Trophoblast cell (in vitro differentiated cells and primary cell): Measurements from ENCODE around the gene MPPE1.

Experiments used
- DNase-seq, 2 donors: peaks; one replicate each; pipeline ENCODE4 v3.0.0-alpha.2; 2016
- H2AFZ ChIP-seq: 2 replicates; pipeline ENCODE4 v1.6.1; 2013; ENCODE audit warnings: low read length, moderate library complexity, mild to moderate bottlenecking; ENCODE audit not compliant: insufficient read depth, poor library complexity
- H2AK5ac ChIP-seq: 2 replicates; pipeline ENCODE4 v1.6.1; 2013; ENCODE audit warnings: mild to moderate bottlenecking, low read length
- H2BK120ac ChIP-seq: 2 replicates; pipeline ENCODE4 v1.6.1; 2013; ENCODE audit warnings: low read length, mild to moderate bottlenecking, moderate library complexity; ENCODE audit not compliant: insufficient read depth, poor library complexity
- H2BK12ac ChIP-seq: 2 replicates; pipeline ENCODE4 v1.6.1; 2013; ENCODE audit warnings: mild to moderate bottlenecking, low read length, moderate library complexity
- H2BK5ac ChIP-seq: 2 replicates; pipeline ENCODE4 v1.6.1; 2013; ENCODE audit warnings: low read length, low read depth, moderate library complexity, mild to moderate bottlenecking; ENCODE audit not compliant: poor library complexity
- H3K14ac ChIP-seq: 2 replicates; pipeline ENCODE4 v1.6.1; 2013; ENCODE audit warnings: mild to moderate bottlenecking, low read length
- H3K18ac ChIP-seq: 2 replicates; pipeline ENCODE4 v1.6.1; 2013; ENCODE audit warnings: mild to moderate bottlenecking, low read length
- H3K23ac ChIP-seq: 2 replicates; pipeline ENCODE4 v1.6.1; 2013; ENCODE audit warnings: low read length
- H3K27ac ChIP-seq: 2 replicates; pipeline ENCODE4 v1.5.1; 2013; ENCODE audit warnings: low read depth, mild to moderate bottlenecking, inconsistent platforms, low read length, moderate library complexity
- H3K27me3 ChIP-seq: 2 replicates; pipeline ENCODE4 v1.6.1; 2013; ENCODE audit warnings: inconsistent platforms, mild to moderate bottlenecking, low read length, moderate library complexity; ENCODE audit not compliant: insufficient read depth
- H3K36me3 ChIP-seq, 2 experiments: 1 replicate in 1 of 2; 2 replicates in 1 of 2; pipeline ENCODE4 v1.6.1; 2013; ENCODE audit warnings: low read length in 2 of 2, mild to moderate bottlenecking in 2 of 2, moderate library complexity in 1 of 2; ENCODE audit not compliant: insufficient read depth in 2 of 2, control insufficient read depth in 1 of 2
- H3K4ac ChIP-seq: 2 replicates; pipeline ENCODE4 v1.6.1; 2013; ENCODE audit warnings: low read depth, mild to moderate bottlenecking, low read length, moderate library complexity
- H3K4me1 ChIP-seq, 2 experiments: 1 replicate in 1 of 2; 2 replicates in 1 of 2; pipeline ENCODE4 v1.6.1; 2013; ENCODE audit warnings: low read length in 2 of 2, mild to moderate bottlenecking in 2 of 2, moderate library complexity in 1 of 2; ENCODE audit not compliant: insufficient read depth in 2 of 2, control insufficient read depth in 1 of 2
- H3K4me2 ChIP-seq: 2 replicates; pipeline ENCODE4 v1.6.1; 2013; ENCODE audit warnings: inconsistent platforms, mild to moderate bottlenecking, low read length, moderate library complexity
- H3K4me3 ChIP-seq: 2 replicates; pipeline ENCODE4 v1.5.1; 2013; ENCODE audit warnings: mild to moderate bottlenecking, low read depth, low read length, inconsistent platforms
- H3K79me1 ChIP-seq: one replicate; pipeline ENCODE4 v1.6.1; 2013; ENCODE audit warnings: low read length
- H3K79me2 ChIP-seq: 2 replicates; pipeline ENCODE4 v1.6.1; 2013; ENCODE audit warnings: low read length, mild to moderate bottlenecking; ENCODE audit not compliant: control insufficient read depth, insufficient read depth, poor library complexity
- H3K9ac ChIP-seq: 2 replicates; pipeline ENCODE4 v1.6.1; 2013; ENCODE audit warnings: mild to moderate bottlenecking, low read length
- H3K9me3 ChIP-seq: 2 replicates; pipeline ENCODE4 v1.6.1; 2013; ENCODE audit warnings: low read depth, mild to moderate bottlenecking, control low read depth, inconsistent platforms, low read length; ENCODE audit not compliant: insufficient read depth
- H4K12ac ChIP-seq: 2 replicates; pipeline ENCODE4 v1.6.1; 2013; ENCODE audit warnings: low read depth, mild to moderate bottlenecking, low read length, moderate library complexity
- H4K8ac ChIP-seq: 2 replicates; pipeline ENCODE4 v1.6.1; 2013; ENCODE audit warnings: low read depth, mild to moderate bottlenecking, low read length, moderate library complexity
- H4K91ac ChIP-seq: one replicate; pipeline ENCODE4 v1.6.1; 2013; ENCODE audit warnings: low read depth, mild to moderate bottlenecking, low read length, moderate library complexity
- WGBS: extraction: QIAGEN DNeasy Blood & Tissue Kit; methylation state at CpG from one replicate; pipeline ENCODE4 v1.1.7; 2013; ENCODE audit warnings: missing lambda C conversion rate; ENCODE audit not compliant: insufficient read length, insufficient coverage; ENCODE audit errors: extremely low coverage; 5-methylcytosine and 5-hydroxymethylcytosine counted together

The MPPE1 gene

DNA sequence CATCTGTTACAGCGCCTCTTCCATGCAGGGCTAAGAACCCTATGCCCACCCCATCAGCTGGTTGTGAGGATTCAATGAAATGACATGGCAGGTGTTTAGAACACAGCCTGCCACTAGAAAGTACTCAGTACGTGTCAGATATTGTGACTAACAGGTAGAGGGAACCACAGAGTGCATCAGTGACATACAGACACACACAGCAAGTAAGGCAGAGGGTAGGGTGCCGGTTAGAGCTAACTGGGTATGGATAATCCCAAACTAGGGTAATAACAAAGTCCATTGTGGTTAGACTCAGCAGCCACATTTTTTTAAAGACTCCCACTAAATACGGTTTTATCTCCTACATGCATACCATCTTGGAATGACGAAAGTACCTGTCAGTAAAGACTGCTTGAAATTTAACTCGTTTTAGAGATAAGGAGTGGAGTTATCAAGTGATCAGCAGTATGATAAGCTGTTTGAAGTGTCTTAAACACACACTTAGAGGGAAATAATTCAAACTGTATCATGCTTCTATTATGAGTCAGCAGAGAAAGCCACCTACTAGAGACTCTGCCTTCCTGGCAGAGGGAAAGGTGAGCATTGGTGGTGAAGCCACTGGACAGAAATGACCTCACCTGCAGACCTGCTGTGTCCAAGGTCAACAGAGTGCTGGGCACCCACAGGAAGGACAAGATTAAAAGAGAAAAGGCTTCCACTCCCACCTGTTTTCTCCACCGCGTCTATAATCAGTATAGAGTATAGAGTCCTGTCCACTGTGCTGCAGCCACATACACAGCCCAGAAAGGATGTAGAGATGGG is 20.6 kb downstream of the MPPE1 start:
- H2BK5ac ChIP-seq: no peak overlapping the region
- peaks cover 7 to 13% of the 10 kb centered on the region in 2 experiments for H3K36me3 ChIP-seq
- no CpG with 5 or more reads among the region's 8 CpGs for WGBS
- H3K79me2 ChIP-seq: no peaks in the 10 kb centered on the region
- H2BK120ac ChIP-seq: no peak overlapping the region
- no peak overlapping the region for H3K4me2 ChIP-seq
- no peak overlapping the region for H2AK5ac ChIP-seq
- H4K12ac ChIP-seq: no peak overlapping the region
- H3K9me3 ChIP-seq: peaks cover 2% of the 10 kb centered on the region
- H3K27me3 ChIP-seq: no peaks in the 10 kb centered on the region
- no peak overlapping the region for H3K27ac ChIP-seq
- H3K23ac ChIP-seq: no peak overlapping the region
- no peak overlapping the region for H3K18ac ChIP-seq
- H3K4me3 ChIP-seq: no peak overlapping the region
- H3K9ac ChIP-seq: no peak overlapping the region
- no peak overlapping the region for H4K8ac ChIP-seq
- no peak overlapping the region for H2AFZ ChIP-seq
- no peak overlapping the region for H2BK12ac ChIP-seq
- no peak overlapping the region for H4K91ac ChIP-seq
- peaks cover 3 to 6% of the 10 kb centered on the region in 2 experiments for H3K4me1 ChIP-seq
- no peak overlapping the region for H3K4ac ChIP-seq
- H3K79me1 ChIP-seq: no peaks in the 10 kb centered on the region
- peak; percentile 42 to 94 for DNase-seq
- no peak overlapping the region for H3K14ac ChIP-seq

DNA sequence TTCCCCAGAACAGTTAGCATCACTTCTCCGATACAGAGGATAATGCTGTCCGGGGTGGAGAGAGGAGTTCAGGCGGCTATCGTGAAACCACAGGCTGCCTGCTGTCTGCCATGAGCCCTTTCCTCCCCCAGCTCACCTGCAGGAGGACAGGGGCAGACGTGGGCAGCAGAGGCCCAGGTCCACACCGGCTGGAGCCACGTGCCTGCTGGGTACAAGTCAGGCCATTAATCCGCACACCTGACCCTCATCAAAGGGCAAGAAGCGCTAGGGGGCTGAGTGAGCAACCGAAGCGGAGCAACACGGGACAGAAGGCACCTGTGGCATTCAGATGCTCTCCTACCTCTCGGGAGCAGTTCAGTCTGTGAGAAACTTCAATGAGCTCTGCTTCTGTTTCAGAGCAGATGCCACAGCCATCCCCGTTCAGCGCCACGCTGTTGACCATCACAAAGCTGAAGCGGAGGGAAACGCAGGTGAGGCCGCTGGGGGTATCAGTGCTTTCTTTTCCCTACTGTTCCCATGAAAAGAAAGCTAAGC is 21.5 kb downstream of the MPPE1 start:
- Histone ChIP-seq H3K27ac (no peak overlapping the region), H4K91ac (no peak overlapping the region), H3K79me2 (no peaks in the 10 kb centered on the region), H2BK120ac (no peak overlapping the region), H3K23ac (no peak overlapping the region), H3K4me1 (peaks cover 3 to 6% of the 10 kb centered on the region in 2 experiments), H2BK12ac (no peak overlapping the region), H4K12ac (no peak overlapping the region), H3K79me1 (no peaks in the 10 kb centered on the region), H2AK5ac (no peak overlapping the region), H4K8ac (no peak overlapping the region), H3K36me3 (peaks cover 7 to 13% of the 10 kb centered on the region in 2 experiments), H3K4me3 (no peak overlapping the region), H3K14ac (no peak overlapping the region), H3K18ac (no peak overlapping the region), H3K4ac (no peak overlapping the region), H3K4me2 (no peak overlapping the region), H3K9me3 (peaks cover 2% of the 10 kb centered on the region), H2AFZ (no peak overlapping the region), H2BK5ac (no peak overlapping the region), H3K9ac (no peak overlapping the region), H3K27me3 (no peaks in the 10 kb centered on the region)
- no peak for DNase-seq
- no CpG with 5 or more reads among the region's 19 CpGs for whole genome bisulfite sequencing

DNA sequence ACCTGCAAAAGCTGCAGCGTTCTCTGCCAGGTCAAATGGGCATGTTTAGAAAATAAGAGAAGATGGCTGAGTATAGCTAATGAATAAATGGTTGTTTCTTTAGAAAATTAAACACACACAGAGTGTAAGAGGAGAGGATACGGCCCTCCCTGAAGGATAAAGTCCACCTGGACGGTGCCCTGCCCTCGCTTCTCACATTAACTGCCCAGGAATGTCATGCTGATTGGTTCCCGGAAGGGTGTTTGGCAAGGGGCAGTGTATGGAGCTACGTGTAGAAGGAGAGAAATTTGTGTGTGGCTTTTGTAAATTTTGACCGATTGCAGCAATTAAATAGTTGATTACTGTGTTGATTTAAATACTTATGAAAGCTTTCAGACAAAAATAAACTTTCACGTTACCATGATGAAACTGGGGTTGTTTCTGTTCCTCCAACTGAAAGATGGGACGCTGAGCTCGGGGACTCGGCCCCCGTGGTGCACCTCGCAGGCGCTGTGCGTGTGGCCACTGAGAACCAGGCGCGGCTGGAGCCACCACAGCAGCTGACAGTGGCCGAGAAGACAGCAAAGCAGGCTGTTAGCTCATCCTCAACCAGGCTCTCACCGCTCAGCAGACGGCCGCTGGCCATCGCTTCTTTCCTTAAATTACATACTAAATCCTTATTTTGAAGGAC is 22.7 kb downstream of the MPPE1 start:
- no peak overlapping the region for H2AFZ ChIP-seq
- H4K91ac ChIP-seq: no peak overlapping the region
- no peak overlapping the region for H4K8ac ChIP-seq
- no peak for DNase-seq
- peaks cover 3 to 6% of the 10 kb centered on the region in 2 experiments for H3K4me1 ChIP-seq
- H4K12ac ChIP-seq: no peak overlapping the region
- H3K4ac ChIP-seq: no peak overlapping the region
- no peak overlapping the region for H2BK120ac ChIP-seq
- H3K14ac ChIP-seq: no peak overlapping the region
- no CpG with 5 or more reads among the region's 22 CpGs for WGBS
- peaks cover 7 to 13% of the 10 kb centered on the region in 2 experiments for H3K36me3 ChIP-seq
- H3K9ac ChIP-seq: no peak overlapping the region
- H3K79me1 ChIP-seq: no peaks in the 10 kb centered on the region
- no peaks in the 10 kb centered on the region for H3K79me2 ChIP-seq
- no peak overlapping the region for H3K27ac ChIP-seq
- H3K4me3 ChIP-seq: no peak overlapping the region
- no peaks in the 10 kb centered on the region for H3K27me3 ChIP-seq
- no peak overlapping the region for H3K23ac ChIP-seq
- H3K4me2 ChIP-seq: no peak overlapping the region
- no peak overlapping the region for H2BK5ac ChIP-seq
- H3K9me3 ChIP-seq: peaks cover 2% of the 10 kb centered on the region
- H2AK5ac ChIP-seq: no peak overlapping the region
- no peak overlapping the region for H2BK12ac ChIP-seq
- no peak overlapping the region for H3K18ac ChIP-seq

DNA sequence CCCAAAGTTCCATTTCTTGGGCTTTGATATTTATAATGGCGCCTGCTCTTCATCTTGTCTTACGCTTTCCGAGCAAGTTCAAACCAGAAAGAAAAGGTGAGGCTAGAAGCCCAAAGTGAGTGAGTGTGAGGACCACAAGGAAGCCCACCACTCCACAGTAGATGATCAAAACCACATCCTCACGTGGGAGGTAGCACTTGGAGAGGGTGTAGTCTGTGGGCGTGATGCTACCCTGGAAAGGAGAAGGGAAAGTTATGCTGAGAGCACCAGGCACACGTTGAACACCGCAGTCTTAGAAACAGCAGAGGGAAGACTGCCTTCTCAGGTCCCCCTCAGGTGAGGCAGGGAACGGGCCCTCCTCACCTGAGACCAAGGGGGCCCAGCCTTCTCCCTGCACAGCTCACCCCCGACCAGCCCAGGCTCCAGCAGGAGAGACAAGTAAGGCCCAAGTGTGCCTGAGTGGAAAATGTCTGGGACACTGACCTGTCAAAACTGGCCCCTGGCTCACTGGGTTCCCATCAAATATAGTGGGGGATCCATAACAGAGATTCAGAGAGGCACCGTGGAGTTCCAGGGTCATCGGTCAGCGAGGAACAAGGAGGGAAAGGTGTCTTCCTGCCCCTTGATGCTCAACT is 23.6 kb downstream of the MPPE1 start:
- no CpG with 5 or more reads among the region's 12 CpGs for WGBS
- Histone ChIP-seq H3K9me3 (peaks cover 2% of the 10 kb centered on the region), H3K27ac (no peak overlapping the region)

More for the DNA sequence above, 23.6 kb downstream of the MPPE1 start:
- Histone ChIP-seq H3K79me1 (no peaks in the 10 kb centered on the region), H2BK12ac (no peak overlapping the region), H3K18ac (no peak overlapping the region), H3K14ac (no peak overlapping the region), H3K4ac (no peak overlapping the region), H2AFZ (no peak overlapping the region), H3K36me3 (peaks cover 7 to 13% of the 10 kb centered on the region in 2 experiments), H3K23ac (no peak overlapping the region), H2BK120ac (no peak overlapping the region), H3K9ac (no peak overlapping the region), H3K79me2 (no peaks in the 10 kb centered on the region), H3K4me2 (no peak overlapping the region), H3K4me3 (no peak overlapping the region), H3K4me1 (peaks cover 3 to 6% of the 10 kb centered on the region in 2 experiments), H4K8ac (no peak overlapping the region), H4K91ac (no peak overlapping the region), H4K12ac (no peak overlapping the region), H2AK5ac (no peak overlapping the region), H2BK5ac (no peak overlapping the region), H3K27me3 (no peaks in the 10 kb centered on the region)
- no peak for DNase-seq
